Neural cell (in vitro differentiated cells): ENCODE results near the gene UBAP1. TPM values are rescaled to one million over a fixed set of nuclear protein-coding genes. Genes with fewer than 3 reads are reported as not detected.

ENCODE experiments used
- H2AFZ ChIP-seq: fragments of 200-600, 300-800 bp; sonication (generic), shearing (Covaris generic); 2 replicates; pipeline ENCODE4 v1.6.0; 2014; ENCODE audit warnings: low read depth, mild to moderate bottlenecking, antibody characterized with exemption, low read length, moderate library complexity
- H3F3A ChIP-seq: fragments of 200-600 bp; shearing (Covaris generic); 2 replicates; pipeline ENCODE4 v1.6.1; 2016; ENCODE audit warnings: mild to moderate bottlenecking, moderate library complexity, mixed read lengths, antibody characterized with exemption, low read length; ENCODE audit not compliant: insufficient read depth, poor library complexity, severe bottlenecking
- H3K27ac ChIP-seq: fragments of 200-600, 300-800 bp; sonication (generic), shearing (Covaris generic); 2 replicates; pipeline ENCODE4 v1.5.1; 2014; ENCODE audit warnings: mild to moderate bottlenecking, low read length, moderate library complexity
- H3K27me3 ChIP-seq: fragments of 300-800, 200-600 bp; sonication (generic), shearing (Covaris generic); 2 replicates; pipeline ENCODE4 v1.6.0; 2014; ENCODE audit warnings: mild to moderate bottlenecking, low read depth, low read length, moderate library complexity; ENCODE audit not compliant: insufficient read depth
- H3K36me3 ChIP-seq: fragments of 300-800, 200-600 bp; sonication (generic), shearing (Covaris generic); 2 replicates; pipeline ENCODE4 v1.5.1; 2014; ENCODE audit warnings: mild to moderate bottlenecking, antibody characterized with exemption, low read length, moderate library complexity; ENCODE audit not compliant: insufficient read depth
- H3K4me2 ChIP-seq: fragments of 300-800, 200-600 bp; sonication (generic), shearing (Covaris generic); 2 replicates; pipeline ENCODE4 v1.6.0; 2014; ENCODE audit warnings: mild to moderate bottlenecking, low read length
- H3K4me3 ChIP-seq: fragments of 300-800, 200-600 bp; sonication (generic), shearing (Covaris generic); 2 replicates; pipeline ENCODE4 v1.5.1; 2014; ENCODE audit warnings: mild to moderate bottlenecking, low read length, moderate library complexity
- H3K79me2 ChIP-seq: fragments of 200-600 bp; shearing (Covaris generic); replicated peaks from 2 replicates; pipeline ENCODE4 v1.6.0; 2014; ENCODE audit warnings: mild to moderate bottlenecking, low read length, moderate library complexity; ENCODE audit not compliant: insufficient read depth
- H3K9ac ChIP-seq: fragments of 300-800, 200-600 bp; sonication (generic), shearing (Covaris generic); 2 replicates; pipeline ENCODE4 v1.6.1; 2016; ENCODE audit warnings: mild to moderate bottlenecking, low read length, mixed read lengths
- H3K9me2 ChIP-seq: fragments of 200-600 bp; shearing (Covaris generic); 2 replicates; pipeline ENCODE4 v1.6.1; 2016; ENCODE audit warnings: mild to moderate bottlenecking, low read length, mixed read lengths; ENCODE audit not compliant: insufficient read depth
- H3K9me3 ChIP-seq: fragments of 200-600, 300-800 bp; sonication (generic), shearing (Covaris generic); 2 replicates; pipeline ENCODE4 v1.6.1; 2016; ENCODE audit warnings: mild to moderate bottlenecking, mixed run types, low read length, moderate library complexity, mixed read lengths
- H4K20me1 ChIP-seq: fragments of 200-600 bp; shearing (Covaris generic); 2 replicates; pipeline ENCODE4 v1.6.1; 2016; ENCODE audit warnings: mild to moderate bottlenecking, mixed run types; ENCODE audit not compliant: insufficient read depth
- CTCF ChIP-seq: fragments of 450-650 bp; IDR thresholded peaks from 2 replicates; pipeline ENCODE4 v1.5.1; 2014; ENCODE audit warnings: antibody characterized with exemption, mild to moderate bottlenecking, moderate library complexity; ENCODE audit not compliant: poor library complexity, severe bottlenecking
- EP300 ChIP-seq: fragments of 450-650 bp; conservative IDR thresholded peaks from 2 replicates; pipeline ENCODE4 v1.6.1; 2014; ENCODE audit warnings: antibody characterized with exemption, mild to moderate bottlenecking, moderate library complexity; ENCODE audit not compliant: poor library complexity, severe bottlenecking
- EZH2 ChIP-seq: fragments of 200-600, 300-800 bp; shearing (Covaris generic), sonication (generic); IDR thresholded peaks from 2 replicates; pipeline ENCODE4 v1.6.1; 2014; ENCODE audit warnings: antibody characterized with exemption, low read length, borderline replicate concordance, mild to moderate bottlenecking; ENCODE audit not compliant: insufficient read depth, poor library complexity, severe bottlenecking
- MXI1 ChIP-seq: fragments of 450-650 bp; conservative IDR thresholded peaks from 2 replicates; pipeline ENCODE4 v1.6.1; 2014; ENCODE audit warnings: antibody characterized with exemption, mild to moderate bottlenecking; ENCODE audit not compliant: poor library complexity, severe bottlenecking
- POLR2AphosphoS5 ChIP-seq: IDR thresholded peaks from 2 replicates; pipeline ENCODE4 v1.6.1; 2012
- RAD21 ChIP-seq: fragments of 450-650 bp; conservative IDR thresholded peaks from 2 replicates; pipeline ENCODE4 v1.6.1; 2014; ENCODE audit warnings: antibody characterized with exemption, mild to moderate bottlenecking, moderate library complexity
- SMC3 ChIP-seq: fragments of 450-650 bp; conservative IDR thresholded peaks from 2 replicates; pipeline ENCODE4 v1.6.1; 2014; ENCODE audit warnings: antibody characterized with exemption, mild to moderate bottlenecking, moderate library complexity; ENCODE audit not compliant: poor library complexity
- TAF1 ChIP-seq: IDR thresholded peaks from 2 replicates; pipeline ENCODE4 v1.6.1; 2012; ENCODE audit warnings: low read depth
- polyA plus RNA-seq: library from polyadenylated mRNA; depleted of rRNA; stranded (reverse); fragments of >200 nt; gene quantifications from 2 replicates; pipeline ENCODE4 v1.2.3, GENCODE V29; 2014
- TF ChIP-seq, protein P1 (sequence below): IDR thresholded peaks from 2 replicates; pipeline ENCODE4 v1.6.1; 2012; ENCODE audit warnings: borderline replicate concordance

The UBAP1 gene
- polyA plus RNA-seq, 1 donor from 2014 or later, result 35.1 TPM

- Histone ChIP-seq H3K4me2 (no peak overlapping the region), H3F3A (no peaks in the 10 kb centered on the region), H3K27me3 (no peaks in the 10 kb centered on the region), H3K79me2 (no peaks in the 10 kb centered on the region), H3K36me3 (no peaks in the 10 kb centered on the region), H3K9me3 (no peaks in the 10 kb centered on the region), H2AFZ (no peak overlapping the region), H4K20me1 (no peaks in the 10 kb centered on the region), H3K9me2 (no peaks in the 10 kb centered on the region), H3K9ac (no peak overlapping the region), H3K27ac (no peak overlapping the region), H3K4me3 (no peak overlapping the region)
- TF ChIP-seq RAD21, result no peak
- TF ChIP-seq MXI1, result no peak
- TF ChIP-seq EP300, result no peak
- TF ChIP-seq EZH2, result no peak
Measured at GRCh38 chr9:34170237-34170991, 8.4 kb upstream of the UBAP1 start.

- TF ChIP-seq POLR2AphosphoS5 (no peak), EP300 (no peak), MXI1 (no peak), RAD21 (no peak), CTCF (no peak), TAF1 (no peak), SMC3 (no peak), EZH2 (no peak)
- TF ChIP-seq, protein P1, sequence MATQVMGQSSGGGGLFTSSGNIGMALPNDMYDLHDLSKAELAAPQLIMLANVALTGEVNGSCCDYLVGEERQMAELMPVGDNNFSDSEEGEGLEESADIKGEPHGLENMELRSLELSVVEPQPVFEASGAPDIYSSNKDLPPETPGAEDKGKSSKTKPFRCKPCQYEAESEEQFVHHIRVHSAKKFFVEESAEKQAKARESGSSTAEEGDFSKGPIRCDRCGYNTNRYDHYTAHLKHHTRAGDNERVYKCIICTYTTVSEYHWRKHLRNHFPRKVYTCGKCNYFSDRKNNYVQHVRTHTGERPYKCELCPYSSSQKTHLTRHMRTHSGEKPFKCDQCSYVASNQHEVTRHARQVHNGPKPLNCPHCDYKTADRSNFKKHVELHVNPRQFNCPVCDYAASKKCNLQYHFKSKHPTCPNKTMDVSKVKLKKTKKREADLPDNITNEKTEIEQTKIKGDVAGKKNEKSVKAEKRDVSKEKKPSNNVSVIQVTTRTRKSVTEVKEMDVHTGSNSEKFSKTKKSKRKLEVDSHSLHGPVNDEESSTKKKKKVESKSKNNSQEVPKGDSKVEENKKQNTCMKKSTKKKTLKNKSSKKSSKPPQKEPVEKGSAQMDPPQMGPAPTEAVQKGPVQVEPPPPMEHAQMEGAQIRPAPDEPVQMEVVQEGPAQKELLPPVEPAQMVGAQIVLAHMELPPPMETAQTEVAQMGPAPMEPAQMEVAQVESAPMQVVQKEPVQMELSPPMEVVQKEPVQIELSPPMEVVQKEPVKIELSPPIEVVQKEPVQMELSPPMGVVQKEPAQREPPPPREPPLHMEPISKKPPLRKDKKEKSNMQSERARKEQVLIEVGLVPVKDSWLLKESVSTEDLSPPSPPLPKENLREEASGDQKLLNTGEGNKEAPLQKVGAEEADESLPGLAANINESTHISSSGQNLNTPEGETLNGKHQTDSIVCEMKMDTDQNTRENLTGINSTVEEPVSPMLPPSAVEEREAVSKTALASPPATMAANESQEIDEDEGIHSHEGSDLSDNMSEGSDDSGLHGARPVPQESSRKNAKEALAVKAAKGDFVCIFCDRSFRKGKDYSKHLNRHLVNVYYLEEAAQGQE, result no peak
- Histone ChIP-seq H3K36me3 (no peaks in the 10 kb centered on the region), H3K4me3 (no peak overlapping the region)
Measured at GRCh38 chr9:34171753-34172535, 6.9 kb upstream of the UBAP1 start.

More at GRCh38 chr9:34171753-34172535, 6.9 kb upstream of the UBAP1 start:
- no peaks in the 10 kb centered on the region for H3K27me3 ChIP-seq
- H3K9ac ChIP-seq, result no peak overlapping the region
- H3K27ac ChIP-seq, result no peak overlapping the region
- H4K20me1 ChIP-seq, result no peaks in the 10 kb centered on the region
- no peak overlapping the region for H2AFZ ChIP-seq
- H3K9me3 ChIP-seq, result no peaks in the 10 kb centered on the region
- no peaks in the 10 kb centered on the region for H3F3A ChIP-seq
- H3K4me2 ChIP-seq, result no peak overlapping the region
- H3K9me2 ChIP-seq, result no peaks in the 10 kb centered on the region
- H3K79me2 ChIP-seq, result no peaks in the 10 kb centered on the region
